GM19438 (cell line): ENCODE measurements around the gene ASPRV1.

ENCODE experiments used
- ATAC-seq: cut with Tn5 transposase; IDR thresholded peaks from one replicate; pipeline ENCODE4 v1.9.1; 2021; ENCODE audit warnings: low read depth; ENCODE audit not compliant: unreplicated experiment

The ASPRV1 gene

GRCh38 chr2:69989441-69990105, 28.1 kb upstream of the ASPRV1 start:
- no peak for ATAC-seq

- ATAC-seq: no peak
These were observed 27.6 kb upstream of the ASPRV1 start for GRCh38 chr2:69989009-69989408.

- ATAC-seq: no peak
These were observed 26.7 kb upstream of the ASPRV1 start for GRCh38 chr2:69988086-69988635.

GRCh38 chr2:69986691-69987090, 25.3 kb upstream of the ASPRV1 start:
- ATAC-seq: no peak

- ATAC-seq: no peak
These were observed 24.3 kb upstream of the ASPRV1 start for GRCh38 chr2:69985688-69986087.

GRCh38 chr2:69985216-69985615, 23.8 kb upstream of the ASPRV1 start:
- ATAC-seq: no peak

GRCh38 chr2:69983392-69983966, 22.0 kb upstream of the ASPRV1 start:
- ATAC-seq: no peak

- no peak for ATAC-seq
These were observed 18.7 kb upstream of the ASPRV1 start for GRCh38 chr2:69979902-69980807.

- ATAC-seq: no peak
These were observed 16.6 kb upstream of the ASPRV1 start for GRCh38 chr2:69977906-69978482.

- ATAC-seq: no peak
These were observed 15.8 kb upstream of the ASPRV1 start for GRCh38 chr2:69977186-69977585.

GRCh38 chr2:69975853-69976462, 14.5 kb upstream of the ASPRV1 start:
- no peak for ATAC-seq

- ATAC-seq: no peak
These were observed 13.9 kb upstream of the ASPRV1 start for GRCh38 chr2:69975136-69975852.

- no peak for ATAC-seq
These were observed 11.9 kb upstream of the ASPRV1 start for GRCh38 chr2:69973335-69973735.

- ATAC-seq: no peak
These were observed 11.4 kb upstream of the ASPRV1 start for GRCh38 chr2:69972822-69973221.

- ATAC-seq: no peak
These were observed 8.6 kb upstream of the ASPRV1 start for GRCh38 chr2:69969991-69970390.

GRCh38 chr2:69969126-69969983, 7.9 kb upstream of the ASPRV1 start:
- ATAC-seq: no peak

- no peak for ATAC-seq
These were observed 7.2 kb upstream of the ASPRV1 start for GRCh38 chr2:69968609-69969008.

- no peak for ATAC-seq
These were observed 5.1 kb upstream of the ASPRV1 start for GRCh38 chr2:69966496-69966895.
